Measurements from ENCODE around the gene NDUFA8.

The NDUFA8 gene

GRCh38 chr9:122159026-122159924 is at the start of gene NDUFA8, which contains the start of gene MORN5:
TSS of gene NDUFA8 (minus strand) at chr9:122159779. CDS start at chr9:122159677, 102 bp downstream.
TSS of gene MORN5 (plus strand) at chr9:122159908. CDS start at chr9:122159973, 65 bp downstream.
- peak; percentile 100 for DNase-seq (ENCODE audit: low spot score)

GRCh38 chr9:122207096-122207495 is 47.5 kb upstream of the NDUFA8 start:
- DNase-seq (ENCODE audit: low spot score), result no peak

- peak; percentile 93 for DNase-seq (ENCODE audit: low spot score)
Observed at GRCh38 chr9:122206118-122207046, 46.8 kb upstream of the NDUFA8 start.

- DNase-seq (ENCODE audit: low spot score), result no peak
Observed at GRCh38 chr9:122205176-122205575, 45.6 kb upstream of the NDUFA8 start.

GRCh38 chr9:122204491-122204890 is 44.9 kb upstream of the NDUFA8 start:
- DNase-seq (ENCODE audit: low spot score), result no peak

GRCh38 chr9:122204055-122204454 is 44.5 kb upstream of the NDUFA8 start:
- DNase-seq (ENCODE audit: low spot score), result no peak

- no peak for DNase-seq (ENCODE audit: low spot score)
Observed at GRCh38 chr9:122202111-122202510, 42.5 kb upstream of the NDUFA8 start.

- DNase-seq (ENCODE audit: low spot score), result peak; percentile 68
Observed at GRCh38 chr9:122201641-122202040, 42.1 kb upstream of the NDUFA8 start.

GRCh38 chr9:122200960-122201595 is 41.5 kb upstream of the NDUFA8 start:
- DNase-seq (ENCODE audit: low spot score), result peak; percentile 72

GRCh38 chr9:122197882-122198281 is 38.3 kb upstream of the NDUFA8 start:
- no peak for DNase-seq (ENCODE audit: low spot score)

- DNase-seq (ENCODE audit: low spot score), result no peak
Observed at GRCh38 chr9:122197426-122197825, 37.8 kb upstream of the NDUFA8 start.

- DNase-seq (ENCODE audit: low spot score), result no peak
Observed at GRCh38 chr9:122195875-122196274, 36.3 kb upstream of the NDUFA8 start.

- DNase-seq (ENCODE audit: low spot score), result no peak
Observed at GRCh38 chr9:122193651-122194050, 34.1 kb upstream of the NDUFA8 start.

- no peak for DNase-seq (ENCODE audit: low spot score)
Observed at GRCh38 chr9:122192914-122193525, 33.4 kb upstream of the NDUFA8 start.

- DNase-seq (ENCODE audit: low spot score), result no peak
Observed at GRCh38 chr9:122192261-122192875, 32.8 kb upstream of the NDUFA8 start.

GRCh38 chr9:122191584-122191983 is 32.0 kb upstream of the NDUFA8 start:
- DNase-seq (ENCODE audit: low spot score), result no peak

- peak; percentile 78 for DNase-seq (ENCODE audit: low spot score)
Observed at GRCh38 chr9:122190597-122191381, 31.2 kb upstream of the NDUFA8 start.

GRCh38 chr9:122188369-122188768 is 28.8 kb upstream of the NDUFA8 start:
- no peak for DNase-seq (ENCODE audit: low spot score)

- no peak for DNase-seq (ENCODE audit: low spot score)
Observed at GRCh38 chr9:122186777-122187470, 27.3 kb upstream of the NDUFA8 start.

- DNase-seq (ENCODE audit: low spot score), result no peak
Observed at GRCh38 chr9:122186301-122186700, 26.7 kb upstream of the NDUFA8 start.

Measured in AG20443 (cell line).